T-helper 1 cell treated with Interleukin-12 subunit alpha and Interleukin-12 subunit beta and Interleukin-4 antibody, amounts not matched to agents 30 ng/mL and 1 ng/mL, for 36 hours (primary cell): ENCODE measurements around the gene HMCN2. TPM values are rescaled to one million over a fixed set of nuclear protein-coding genes. Genes with fewer than 3 reads are reported as not detected.

ENCODE experiments used
- intact Hi-C: fragments of 100-400 bp; cut with micrococcal nuclease; formaldehyde crosslinking; loops from one replicate; pipeline ENCODE4 v1.15.1; 2024
- total RNA-seq: library from RNA; stranded (reverse); gene quantifications from 2 replicates; pipeline ENCODE4 v1.2.3, GENCODE V29; 2022

Gene HMCN2
- total RNA-seq, 1 donor from 2014 or later, result not detected

GRCh38 chr9:130461218-130461630 lies 195.7 kb downstream of the HMCN2 start:
- intact Hi-C loops, result loop anchor here (1.0 to 5.0 kb wide), 2 partner anchors 221 to 406 kb away; no protein-coding TSS in a partner anchor

GRCh38 chr9:130461731-130462130 lies 196.2 kb downstream of the HMCN2 start:
- intact Hi-C loops, result loop anchor here (1.0 to 5.0 kb wide), 2 partner anchors 221 to 406 kb away; no protein-coding TSS in a partner anchor

GRCh38 chr9:130462685-130463540 lies 197.4 kb downstream of the HMCN2 start:
- intact Hi-C loops, result loop anchor here (5.0 kb wide), 1 partner anchor 404 kb away; no protein-coding TSS in a partner anchor

GRCh38 chr9:130463763-130464745 lies 198.5 kb downstream of the HMCN2 start:
- intact Hi-C loops, result loop anchor here (5.0 kb wide), 1 partner anchor 403 kb away; no protein-coding TSS in a partner anchor

GRCh38 chr9:130465383-130466096 lies 200.0 kb downstream of the HMCN2 start:
- intact Hi-C loops, result no loop called here

GRCh38 chr9:130466537-130467217 lies 201.1 kb downstream of the HMCN2 start:
- intact Hi-C loops, result no loop called here

GRCh38 chr9:130467316-130467715 lies 201.8 kb downstream of the HMCN2 start:
- intact Hi-C loops, result no loop called here

- intact Hi-C loops, result no loop called here
These were observed 203.0 kb downstream of the HMCN2 start for GRCh38 chr9:130468566-130468965.

- intact Hi-C loops, result no loop called here
These were observed 204.7 kb downstream of the HMCN2 start for GRCh38 chr9:130470269-130470668.

GRCh38 chr9:130470950-130471349 lies 205.4 kb downstream of the HMCN2 start:
- intact Hi-C loops, result no loop called here

- intact Hi-C loops, result no loop called here
These were observed 206.0 kb downstream of the HMCN2 start for GRCh38 chr9:130471411-130472183.

- intact Hi-C loops, result no loop called here
These were observed 206.7 kb downstream of the HMCN2 start for GRCh38 chr9:130472184-130472705.

- intact Hi-C loops, result no loop called here
These were observed 207.4 kb downstream of the HMCN2 start for GRCh38 chr9:130473009-130473408.

- intact Hi-C loops, result no loop called here
These were observed 208.0 kb downstream of the HMCN2 start for GRCh38 chr9:130473566-130473965.

GRCh38 chr9:130474106-130474505 lies 208.5 kb downstream of the HMCN2 start:
- intact Hi-C loops, result no loop called here

- intact Hi-C loops, result no loop called here
These were observed 210.7 kb downstream of the HMCN2 start for GRCh38 chr9:130476151-130476730.

GRCh38 chr9:130477564-130477963 lies 212.0 kb downstream of the HMCN2 start:
- intact Hi-C loops, result no loop called here

GRCh38 chr9:130478152-130478551 lies 212.6 kb downstream of the HMCN2 start:
- intact Hi-C loops, result no loop called here
